HepG2 (cell line): ENCODE data around the gene NECAP2. TPM values are rescaled to one million over a fixed set of nuclear protein-coding genes. Genes with fewer than 3 reads are reported as not detected.

ENCODE experiments used
- ATAC-seq: fragments of 200-7000 bp; cut with Tn5 transposase; 3 replicates; pipeline ENCODE4 v1.9.1; 2020; ENCODE audit warnings: mild to moderate bottlenecking, moderate library complexity
- BruUV-seq: library from RNA; stranded (reverse); fragments of 400-500 nt; replicated peaks from 2 replicates; lab custom pipeline; 2021; lab: Mats Ljungman, UMichigan
- CTCF ChIA-PET: fragments of 300-600 bp; formaldehyde crosslinking; extraction: SDS; loops from one replicate; lab custom pipeline; 2021; ENCODE audit warnings: low total read pairs, inconsistent platforms, low intra/inter-chr PET ratio; lab: Yijun Ruan, JAX
- POLR2A ChIA-PET: fragments of 350-600 bp; sonication (Branson Sonifier 250); formaldehyde crosslinking; loops from one replicate; lab custom pipeline; 2020; ENCODE audit warnings: antibody characterized with exemption, inconsistent platforms; lab: Yijun Ruan, JAX
- DNase-seq: peaks from one replicate; pipeline ENCODE4 v3.0.0-alpha.2; 2015; ENCODE audit warnings: low spot score
- FAIRE-seq: peaks from 3 replicates; lab custom pipeline; 2011; peaks lifted over from hg19 to GRCh38; lab: Jason Lieb, UNC
- H2AFZ ChIP-seq: one replicate; pipeline ENCODE4 v1.6.1; 2011; ENCODE audit warnings: low read length, inconsistent platforms
- H3K27ac ChIP-seq: fragments of 300-600 bp; 3 replicates; pipeline ENCODE4 v1.8.0; 2011; ENCODE audit warnings: mixed run types, mild to moderate bottlenecking, mixed read lengths, low read length, inconsistent platforms; ENCODE audit not compliant: insufficient read depth; ENCODE audit errors: extremely low read length
- H3K27me3 ChIP-seq, 2 experiments: fragments of 200-600 bp in 1 of 2; 2 replicates in 1 of 2; 3 replicates in 1 of 2; pipeline versions ENCODE4 v1.6.0 to v1.8.0; 2011; ENCODE audit warnings: low read length in 2 of 2, mild to moderate bottlenecking in 2 of 2, moderate library complexity in 2 of 2, inconsistent platforms in 1 of 2; ENCODE audit not compliant: insufficient read depth in 2 of 2, control insufficient read depth in 1 of 2
- H3K36me3 ChIP-seq, 2 experiments: fragments of 200-600 bp in 1 of 2; replicated peaks in 1 of 2; 2 replicates in 1 of 2; 3 replicates in 1 of 2; pipeline versions ENCODE4 v1.5.1 to v1.8.0; 2011; ENCODE audit warnings: low read length in 2 of 2, inconsistent platforms in 1 of 2; ENCODE audit not compliant: insufficient read depth in 2 of 2, control insufficient read depth in 1 of 2
- H3K4me1 ChIP-seq: 2 replicates; pipeline ENCODE4 v1.5.1; 2012; ENCODE audit warnings: low read length, inconsistent platforms; ENCODE audit not compliant: insufficient read depth
- H3K4me2 ChIP-seq: 2 replicates; pipeline ENCODE4 v1.6.0; 2011; ENCODE audit warnings: low read depth, low read length, inconsistent platforms
- H3K4me3 ChIP-seq, 3 experiments: fragments of 200-600 bp in 1 of 3; sonication (generic), shearing (Covaris generic) in 1 of 3; replicated peaks in 1 of 3; 2 replicates each; pipeline ENCODE4 v1.5.1; 2011 to 2016; ENCODE audit warnings: low read length in 3 of 3, inconsistent platforms in 2 of 3, low read depth in 2 of 3, mild to moderate bottlenecking in 2 of 3, control low read depth in 1 of 3, mixed read lengths in 1 of 3; ENCODE audit not compliant: insufficient read depth in 1 of 3
- H3K79me2 ChIP-seq: one replicate; pipeline ENCODE4 v1.6.1; 2011; ENCODE audit warnings: low read length, inconsistent platforms; ENCODE audit not compliant: insufficient read depth
- H3K9ac ChIP-seq: 2 replicates; pipeline ENCODE4 v1.6.0; 2011; ENCODE audit warnings: mild to moderate bottlenecking, low read depth, low read length, inconsistent platforms; ENCODE audit not compliant: insufficient read depth
- H3K9me3 ChIP-seq: 2 replicates; pipeline ENCODE4 v1.5.1; 2012; ENCODE audit warnings: mild to moderate bottlenecking, low read length
- H4K20me1 ChIP-seq: 2 replicates; pipeline ENCODE4 v1.6.0; 2011; ENCODE audit warnings: inconsistent platforms, mild to moderate bottlenecking, low read length, moderate library complexity; ENCODE audit not compliant: insufficient read depth
- ATM ChIP-seq: fragments of 450-650 bp; IDR thresholded peaks from 2 replicates; pipeline ENCODE4 v1.7.1; 2017; ENCODE audit warnings: mild to moderate bottlenecking, borderline replicate concordance
- GPN1 ChIP-seq: sonication (generic); formaldehyde crosslinking; IDR thresholded peaks from 2 replicates; pipeline ENCODE4 v1.5.1; 2020; ENCODE audit warnings: missing genetic modification reagents, borderline replicate concordance
- HCFC1 ChIP-seq: fragments of 150-350 bp; IDR thresholded peaks from 2 replicates; pipeline ENCODE4 v1.6.1; 2014; ENCODE audit warnings: low read depth, low read length
- HHEX ChIP-seq: IDR thresholded peaks from 2 replicates; pipeline ENCODE4 v1.6.1; 2016; ENCODE audit warnings: control low read depth
- JUN ChIP-seq: sonication (generic); formaldehyde crosslinking; IDR thresholded peaks from 2 replicates; pipeline ENCODE4 v1.4.0; 2020; ENCODE audit warnings: mild to moderate bottlenecking, missing genetic modification reagents
- RXRA ChIP-seq: sonication (generic); formaldehyde crosslinking; IDR thresholded peaks from 2 replicates; pipeline ENCODE4 v1.5.1; 2020; ENCODE audit warnings: missing genetic modification reagents
- TERF1 ChIP-seq: sonication (generic); formaldehyde crosslinking; IDR thresholded peaks from 2 replicates; pipeline ENCODE4 v1.8.0; 2022; ENCODE audit warnings: mild to moderate bottlenecking, missing genetic modification reagents, moderate library complexity
- ZNF460 ChIP-seq: sonication (generic); formaldehyde crosslinking; IDR thresholded peaks from 2 replicates; pipeline ENCODE4 v1.5.1; 2020; ENCODE audit warnings: missing genetic modification reagents, mild to moderate bottlenecking, borderline replicate concordance
- ZNF652 ChIP-seq: IDR thresholded peaks from 2 replicates; pipeline ENCODE4 v1.6.1; 2016; ENCODE audit warnings: low read depth, borderline replicate concordance
- WGBS: methylation state at CpG from one replicate; pipeline ENCODE4 v1.1.6; 2017; ENCODE audit warnings: low lambda C conversion rate; 5-methylcytosine and 5-hydroxymethylcytosine counted together
- in situ Hi-C: cut with HindIII; loops from 2 replicates; pipeline ENCODE4 v1.10.0; 2017; ENCODE audit warnings: low pct_unique_long_range_greater_than_20kb; ENCODE audit not compliant: extremely low pct_ligation_motif_present
- intact Hi-C: fragments of 100-400 bp; cut with micrococcal nuclease; formaldehyde crosslinking; loops from one replicate; pipeline ENCODE4 v1.10.0; 2022; ENCODE audit not compliant: unreplicated experiment
- polyA plus RNA-seq, 8 experiments: library from polyadenylated mRNA; depleted of rRNA in 3 of 8; stranded (reverse) in 7 of 8; unstranded in 1 of 8; fragments of >200 nt; fragmentation: Illumina TruSeq in 4 of 8; extraction: Trizol in 4 of 8; gene quantifications; 2 replicates each; pipeline versions ENCODE4 v1.2.1 to v1.2.3, GENCODE V29; 2011 to 2016; ENCODE audit warnings: low read depth in 4 of 8, missing spikeins in 1 of 8, mixed read lengths in 1 of 8; ENCODE audit not compliant: insufficient read depth in 1 of 8
- total RNA-seq, 5 experiments: library from RNA; depleted of rRNA; stranded (reverse); fragments of >200 nt; fragmentation: Illumina TruSeq; extraction: Trizol; gene quantifications; 2 replicates each; pipeline ENCODE4 v1.2.3, GENCODE V29; 2016; ENCODE audit warnings: low read depth in 1 of 5

Gene NECAP2
- total and polyA plus RNA-seq, 2 of the 13 experiments (the other 11 are each of a cell fraction or from before 2014, with no cell fraction given), result 38.5 to 52.3 TPM

DNA sequence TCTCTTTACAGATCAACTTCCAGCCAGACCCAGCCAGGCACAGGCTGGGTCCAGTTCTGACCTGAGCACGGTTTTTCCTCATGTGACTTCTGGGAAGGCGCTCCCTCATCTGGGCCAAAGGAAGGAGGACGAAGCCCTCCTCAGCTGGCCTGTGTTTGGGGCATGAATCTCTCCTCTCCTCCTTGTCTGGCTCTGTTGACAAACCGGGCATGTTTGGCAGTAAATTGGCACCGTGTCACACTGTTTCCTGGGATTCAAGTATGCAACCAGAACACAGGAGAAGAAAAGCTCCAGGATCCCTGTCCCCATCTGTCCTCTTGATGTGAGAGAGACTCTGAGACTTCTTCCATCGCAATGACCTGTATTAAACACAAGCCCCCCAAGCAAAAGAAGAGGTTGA is 18.3 kb downstream of the NECAP2 start:
- Histone ChIP-seq H3K4me1 (no peaks in the 10 kb centered on the region), H3K27ac (no peak overlapping the region), H4K20me1 (no peaks in the 10 kb centered on the region), H3K4me3 (no peak overlapping the region), H3K36me3 (peaks cover 21 to 54% of the 10 kb centered on the region in 2 experiments), H2AFZ (no peak overlapping the region), H3K79me2 (no peaks in the 10 kb centered on the region), H3K4me2 (no peak overlapping the region), H3K9ac (no peak overlapping the region), H3K9me3 (no peaks in the 10 kb centered on the region), H3K27me3 (no peaks in the 10 kb centered on the region)
- DNase-seq (no peak), ATAC-seq (no peak), FAIRE-seq (no peak)
- 96% methylated on average over 6 of the region's 6 CpGs for WGBS
- no TSS peak for BruUV-seq
- ChIA-PET CTCF (no interaction called here), POLR2A (interaction anchor here (0.6 kb wide), 1 partner anchor 18 kb away, joined by 3 read pairs; the partner anchor contains the start of gene NECAP2)
- TF ChIP-seq ATM (no peak), TERF1 (no peak), HHEX (CRISPR knock-in tag) (no peak), ZNF652 (CRISPR knock-in tag) (no peak), JUN (CRISPR knock-in tag) (no peak), GPN1 (CRISPR knock-in tag) (no peak), ZNF460 (CRISPR knock-in tag) (no peak), HCFC1 (no peak), RXRA (CRISPR knock-in tag) (no peak)
- in situ Hi-C loops (no loop called here), intact Hi-C loops (no loop called here)
